Transverse colon (tissue), 4 donors: Measurements from ENCODE around the gene ZNF487. TPM values are rescaled to one million over a fixed set of nuclear protein-coding genes. Genes with fewer than 3 reads are reported as not detected.

ENCODE experiments used
- DNase-seq: peaks from one replicate; pipeline ENCODE4 v3.0.0-alpha.2; 2019
- H3K27ac ChIP-seq, 4 donors: fragments of 200-600 bp; sonication (generic); 2 replicates each; pipeline ENCODE4 v1.5.1; 2016 to 2018; ENCODE audit warnings: inconsistent platforms in 4 of 4
- H3K27me3 ChIP-seq: fragments of 200-600 bp; sonication (generic); 2 replicates; pipeline ENCODE4 v1.5.1; 2017; ENCODE audit warnings: inconsistent platforms
- H3K36me3 ChIP-seq, 4 donors: fragments of 200-600 bp; sonication (generic); 2 replicates each; pipeline ENCODE4 v1.5.1; 2017 to 2019; ENCODE audit warnings: inconsistent platforms in 4 of 4
- H3K4me1 ChIP-seq, 4 donors: fragments of 200-600 bp; sonication (generic); 2 replicates each; pipeline ENCODE4 v1.5.1; 2017 to 2020; ENCODE audit warnings: inconsistent platforms in 4 of 4
- H3K4me3 ChIP-seq, 4 donors: fragments of 200-600 bp; sonication (generic); 1 replicate in 1 of 4; 2 replicates in 3 of 4; pipeline versions ENCODE4 v1.5.1 to v1.6.1; 2017 to 2019; ENCODE audit warnings: inconsistent platforms in 4 of 4
- H3K9me3 ChIP-seq, 2 donors: fragments of 200-600 bp; sonication (generic); 2 replicates each; pipeline ENCODE4 v1.5.1; 2017 to 2019; ENCODE audit warnings: inconsistent platforms in 2 of 2
- CTCF ChIP-seq, 5 experiments: fragments of 200-600 bp in 3 of 5; fragments of 450-650 bp in 2 of 5; sonication (generic) in 3 of 5; IDR thresholded peaks; 1 replicate in 2 of 5; 2 replicates in 3 of 5; pipeline ENCODE4 v1.5.1; 2016 to 2017; ENCODE audit warnings: antibody characterized with exemption in 5 of 5, inconsistent platforms in 3 of 5, mild to moderate bottlenecking in 2 of 5, moderate library complexity in 1 of 5
- EP300 ChIP-seq: sonication (generic); formaldehyde crosslinking; IDR thresholded peaks from one replicate; pipeline ENCODE4 v1.6.1; 2017; ENCODE audit warnings: antibody characterized with exemption, low read depth
- POLR2A ChIP-seq: fragments of 450-650 bp; IDR thresholded peaks from one replicate; pipeline ENCODE4 v1.6.1; 2016; ENCODE audit warnings: antibody characterized with exemption, mild to moderate bottlenecking, moderate library complexity
- POLR2AphosphoS5 ChIP-seq, 3 donors: sonication (generic); formaldehyde crosslinking; IDR thresholded peaks; one replicate each; pipeline ENCODE4 v1.6.1; 2016; ENCODE audit warnings: antibody characterized with exemption in 3 of 3
- WGBS, 2 donors: methylation state at CpG; one replicate each; pipeline ENCODE4 v1.1.5; 2018; ENCODE audit warnings: low coverage in 1 of 2; 5-methylcytosine and 5-hydroxymethylcytosine counted together
- in situ Hi-C, 4 donors: fragments of 200-750 bp; cut with MboI; loops; one replicate each; pipeline versions ENCODE4 v1.15.0 to v1.15.1; 2017; ENCODE audit warnings: low sequenced_read_pairs in 3 of 4, low pct_ligation_motif_present in 1 of 4, low pct_unique_long_range_greater_than_20kb in 1 of 4
- intact Hi-C: fragments of 100-400 bp; cut with DNase I; formaldehyde crosslinking; loops from one replicate; pipeline ENCODE4 v1.15.1; 2023; ENCODE audit warnings: low total_unique reads
- total RNA-seq, 4 donors: library from RNA; depleted of rRNA; stranded (reverse); fragments of >200 nt; gene quantifications; one replicate each; pipeline ENCODE4 v1.1.0, GENCODE V29; 2016

The ZNF487 gene
- total RNA-seq, 4 donors from 2014 or later = 6.3 to 15.0 (median 7.9) TPM

- H3K27ac ChIP-seq = no peak overlapping the region
- DNase-seq = no peak
Observed at GRCh38 chr10:43393606-43394360, 43.1 kb upstream of the ZNF487 start.

GRCh38 chr10:43394868-43395267 is 42.0 kb upstream of the ZNF487 start:
- DNase-seq = no peak
- TF ChIP-seq EP300 (no peak), POLR2A (no peak), CTCF (IDR thresholded peaks at IDR 0.05) (no peak), POLR2AphosphoS5 (IDR thresholded peaks at IDR 0.05) (no peak)
- in situ Hi-C loops = loop anchor here in 1 of 4 donors (5.0 kb wide), 1 partner anchor 57 kb away; no protein-coding TSS in a partner anchor
- H3K4me1 ChIP-seq = peaks cover 16 to 58% (median 41%) of the 10 kb centered on the region in 4 donors
- intact Hi-C loops = no loop called here
- H3K9me3 ChIP-seq = no peaks in the 10 kb centered on the region
- peaks cover 0 to 40% (median 15%) of the 10 kb centered on the region in 4 donors for H3K36me3 ChIP-seq
- peak overlapping the region; percentile 98 to 100 (median 99) for H3K27ac ChIP-seq
- 61 to 68% methylated on average over 4 to 6 of the region's 6 CpGs for WGBS, 2 donors
- no peaks in the 10 kb centered on the region for H3K27me3 ChIP-seq
- H3K4me3 ChIP-seq = peak overlapping the region in 2 of 4 donors; percentile 67 to 86

More at GRCh38 chr10:43393606-43394360, 43.1 kb upstream of the ZNF487 start:
- intact Hi-C loops = no loop called here
- Histone ChIP-seq H3K36me3 (peaks cover 0 to 46% (median 18%) of the 10 kb centered on the region in 4 donors), H3K4me1 (peaks cover 16 to 48% (median 32%) of the 10 kb centered on the region in 4 donors), H3K4me3 (no peak overlapping the region), H3K27me3 (no peaks in the 10 kb centered on the region), H3K9me3 (no peaks in the 10 kb centered on the region)
- WGBS, 2 donors = 82 to 85% methylated on average over 3 of the region's 3 CpGs
- in situ Hi-C loops = no loop called here
- TF ChIP-seq POLR2A = no peak
- TF ChIP-seq EP300 = no peak
- TF ChIP-seq POLR2AphosphoS5 (IDR thresholded peaks at IDR 0.05) = no peak
- no peak for TF ChIP-seq CTCF (IDR thresholded peaks at IDR 0.05)

GRCh38 chr10:43395571-43396060 is 41.3 kb upstream of the ZNF487 start:
- no peaks in the 10 kb centered on the region for H3K9me3 ChIP-seq
- no peak for TF ChIP-seq EP300
- no peak for TF ChIP-seq CTCF (IDR thresholded peaks at IDR 0.05)
- TF ChIP-seq POLR2AphosphoS5 (IDR thresholded peaks at IDR 0.05) = no peak
- no peak for TF ChIP-seq POLR2A
- H3K36me3 ChIP-seq = peaks cover 0 to 38% (median 12%) of the 10 kb centered on the region in 4 donors
- in situ Hi-C loops (loop anchor here in 1 of 4 donors (5.0 kb wide), 1 partner anchor 57 kb away; no protein-coding TSS in a partner anchor), intact Hi-C loops (no loop called here)
- peaks cover 23 to 64% (median 43%) of the 10 kb centered on the region in 4 donors for H3K4me1 ChIP-seq
- no peak for DNase-seq
- H3K27ac ChIP-seq = peak overlapping the region; percentile 98 to 100 (median 99)
- no peaks in the 10 kb centered on the region for H3K27me3 ChIP-seq
- WGBS, 2 donors = 0 to 7% methylated on average over 1 to 18 of the region's 18 CpGs
- peak overlapping the region; percentile 62 to 86 (median 69) for H3K4me3 ChIP-seq
